Kidney epithelial cell (primary cell): ENCODE data around the gene WDR77. TPM values are rescaled to one million over a fixed set of nuclear protein-coding genes. Genes with fewer than 3 reads are reported as not detected.

Experiments
- DNase-seq: peaks from one replicate; pipeline ENCODE4 v3.0.0-alpha.2; 2010; ENCODE audit warnings: low read depth
- H3K27me3 ChIP-seq: 2 replicates; pipeline ENCODE4 v1.6.0; 2011; ENCODE audit warnings: low read length; ENCODE audit not compliant: control insufficient read depth, insufficient read depth
- H3K36me3 ChIP-seq: 2 replicates; pipeline ENCODE4 v1.5.1; 2011; ENCODE audit warnings: low read length; ENCODE audit not compliant: control insufficient read depth, insufficient read depth
- H3K4me3 ChIP-seq: 2 replicates; pipeline ENCODE4 v1.5.1; 2011; ENCODE audit warnings: low read depth, mild to moderate bottlenecking, control low read depth, low read length
- total RNA-seq: library from RNA; depleted of rRNA; stranded (reverse); fragments of >200 nt; gene quantifications from 2 replicates; pipeline ENCODE4 v1.2.3, GENCODE V29; 2015
- TF ChIP-seq, protein P1 (sequence below): IDR thresholded peaks from 2 replicates; pipeline ENCODE4 v1.5.1; 2011; ENCODE audit warnings: mild to moderate bottlenecking, moderate library complexity, low read length, control low read depth, inconsistent platforms; ENCODE audit not compliant: insufficient read depth, poor library complexity, severe bottlenecking

The WDR77 gene
- total RNA-seq, 1 donor from 2014 or later = 39.7 TPM

DNA sequence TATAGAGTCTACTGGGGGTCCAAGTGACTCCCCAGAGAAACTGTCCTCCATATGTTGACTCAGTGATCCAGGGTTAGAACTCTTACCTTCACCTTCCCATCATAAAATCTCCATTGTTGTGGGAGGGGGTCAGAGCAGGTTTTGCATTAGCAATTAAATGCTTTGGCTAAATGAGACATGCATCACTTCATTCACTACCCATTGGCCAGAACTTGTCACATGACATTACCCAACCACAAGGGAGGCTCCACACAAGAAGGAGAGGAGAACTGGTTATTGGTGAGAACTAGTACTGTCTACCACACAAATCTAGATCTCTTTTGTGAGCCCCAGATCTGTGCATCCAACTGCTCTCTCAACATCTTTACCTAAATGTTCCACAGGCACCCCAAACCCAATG lies 20.5 kb upstream of the WDR77 start:
- TF ChIP-seq, protein P1, sequence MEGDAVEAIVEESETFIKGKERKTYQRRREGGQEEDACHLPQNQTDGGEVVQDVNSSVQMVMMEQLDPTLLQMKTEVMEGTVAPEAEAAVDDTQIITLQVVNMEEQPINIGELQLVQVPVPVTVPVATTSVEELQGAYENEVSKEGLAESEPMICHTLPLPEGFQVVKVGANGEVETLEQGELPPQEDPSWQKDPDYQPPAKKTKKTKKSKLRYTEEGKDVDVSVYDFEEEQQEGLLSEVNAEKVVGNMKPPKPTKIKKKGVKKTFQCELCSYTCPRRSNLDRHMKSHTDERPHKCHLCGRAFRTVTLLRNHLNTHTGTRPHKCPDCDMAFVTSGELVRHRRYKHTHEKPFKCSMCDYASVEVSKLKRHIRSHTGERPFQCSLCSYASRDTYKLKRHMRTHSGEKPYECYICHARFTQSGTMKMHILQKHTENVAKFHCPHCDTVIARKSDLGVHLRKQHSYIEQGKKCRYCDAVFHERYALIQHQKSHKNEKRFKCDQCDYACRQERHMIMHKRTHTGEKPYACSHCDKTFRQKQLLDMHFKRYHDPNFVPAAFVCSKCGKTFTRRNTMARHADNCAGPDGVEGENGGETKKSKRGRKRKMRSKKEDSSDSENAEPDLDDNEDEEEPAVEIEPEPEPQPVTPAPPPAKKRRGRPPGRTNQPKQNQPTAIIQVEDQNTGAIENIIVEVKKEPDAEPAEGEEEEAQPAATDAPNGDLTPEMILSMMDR = no peak
- no peaks in the 10 kb centered on the region for H3K36me3 ChIP-seq
- no peak for DNase-seq
- H3K27me3 ChIP-seq = no peaks in the 10 kb centered on the region
- H3K4me3 ChIP-seq = no peak overlapping the region

DNA sequence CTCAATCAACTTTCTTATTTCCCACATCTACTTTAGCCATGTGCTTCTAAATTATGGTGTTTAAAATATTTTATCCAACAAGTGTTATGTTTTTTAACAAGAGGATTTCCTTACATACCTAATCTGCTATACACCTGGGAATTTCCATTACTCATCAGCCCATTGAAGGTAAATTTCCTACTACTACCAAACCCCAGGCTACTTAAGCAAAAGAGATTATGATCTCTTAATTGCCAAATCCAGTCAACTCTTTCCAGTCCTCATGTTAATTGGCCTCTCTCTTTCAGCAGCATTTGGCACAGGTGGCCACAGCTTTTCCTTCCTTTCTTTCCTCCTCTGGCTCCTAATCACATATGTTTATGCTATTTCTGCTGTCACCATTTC lies 19.7 kb upstream of the WDR77 start:
- H3K27me3 ChIP-seq = no peaks in the 10 kb centered on the region
- no peaks in the 10 kb centered on the region for H3K36me3 ChIP-seq
- no peak overlapping the region for H3K4me3 ChIP-seq
- TF ChIP-seq, protein P1 = no peak
- no peak for DNase-seq

DNA sequence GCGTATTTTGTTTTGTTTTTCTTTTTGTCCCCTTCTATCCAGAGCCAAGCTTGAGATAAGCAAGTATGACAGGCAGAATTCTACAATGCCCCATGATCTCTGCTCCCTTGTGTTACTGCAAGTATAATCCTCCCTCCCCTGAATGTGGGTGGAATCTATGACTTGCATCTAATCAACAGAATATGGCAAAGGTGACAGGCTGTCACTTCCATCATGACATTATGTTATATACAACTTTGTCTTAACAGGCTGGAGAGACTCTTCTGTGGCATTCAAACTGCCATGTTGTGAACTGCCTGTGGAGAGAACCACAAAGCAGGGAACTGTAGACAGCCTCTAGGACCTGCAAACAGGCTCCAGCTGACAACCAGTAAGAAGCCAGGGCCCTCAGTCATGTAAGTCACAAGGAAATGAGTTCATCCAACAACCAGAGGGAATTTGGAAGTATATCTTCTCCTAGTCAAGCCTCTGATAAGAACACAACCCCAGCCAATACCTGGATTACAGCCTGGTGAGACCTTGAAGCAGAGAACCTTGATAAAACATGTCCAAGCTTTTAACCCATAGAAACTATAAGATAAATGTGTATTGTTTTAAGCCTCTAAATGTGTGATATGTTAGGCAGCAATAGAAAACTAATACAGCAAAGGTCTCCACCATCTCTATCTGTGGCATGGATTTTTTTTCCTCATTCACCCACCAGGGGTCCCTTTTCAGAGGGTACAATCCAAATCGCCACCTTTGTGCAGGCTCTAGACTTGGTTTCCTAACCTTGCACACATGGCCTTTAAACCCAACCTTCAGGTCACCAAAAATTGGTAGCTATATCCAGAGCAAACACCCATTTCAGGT lies 19.0 kb upstream of the WDR77 start:
- H3K27me3 ChIP-seq = no peaks in the 10 kb centered on the region
- H3K36me3 ChIP-seq = no peaks in the 10 kb centered on the region
- DNase-seq = no peak
- TF ChIP-seq, protein P1 = no peak
- no peak overlapping the region for H3K4me3 ChIP-seq

DNA sequence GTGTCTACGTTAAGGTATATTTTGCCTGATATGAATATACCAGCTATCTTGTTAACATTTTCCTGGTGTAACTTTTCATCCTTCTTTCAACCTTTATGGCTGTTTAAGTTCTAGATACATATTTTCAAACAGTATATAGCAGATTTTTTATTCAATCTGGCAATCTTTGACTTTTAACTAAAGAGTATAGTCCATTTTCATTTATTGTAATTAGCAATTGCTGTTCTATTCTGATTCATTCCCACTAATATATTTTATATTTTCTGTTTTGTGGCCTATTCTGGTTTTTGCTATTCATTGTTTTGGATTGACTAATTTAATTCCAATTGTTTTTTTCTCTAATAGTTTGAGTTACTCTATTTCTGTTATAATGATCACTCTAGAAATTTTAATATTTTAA lies 17.4 kb upstream of the WDR77 start:
- DNase-seq = no peak
- no peak overlapping the region for H3K4me3 ChIP-seq
- H3K27me3 ChIP-seq = no peaks in the 10 kb centered on the region
- TF ChIP-seq, protein P1 = no peak
- H3K36me3 ChIP-seq = peaks cover under 1% of the 10 kb centered on the region

DNA sequence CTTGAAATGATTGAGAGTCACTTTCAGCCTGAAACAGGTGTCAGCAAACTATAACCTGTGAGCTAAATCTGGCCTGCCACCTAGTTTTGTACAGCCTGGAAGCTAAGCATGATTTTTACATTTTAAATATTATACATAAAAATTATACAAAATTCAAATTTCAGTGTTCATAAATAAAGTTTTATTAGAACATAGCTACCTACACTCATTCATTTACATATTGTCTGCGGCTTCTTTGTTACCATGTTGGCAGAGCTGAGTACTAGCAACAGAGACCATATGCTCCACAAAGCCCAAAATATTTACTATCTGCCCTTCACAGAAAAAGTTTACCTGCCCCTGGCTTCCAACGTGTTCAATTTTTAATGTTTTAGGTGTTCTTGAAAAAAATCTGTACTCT lies 16.7 kb upstream of the WDR77 start:
- no peak overlapping the region for H3K4me3 ChIP-seq
- H3K27me3 ChIP-seq = no peaks in the 10 kb centered on the region
- H3K36me3 ChIP-seq = peaks cover 1% of the 10 kb centered on the region
- DNase-seq = no peak
- TF ChIP-seq, protein P1 = no peak
